ENCODE results near the gene PIBF1. TPM values are rescaled to one million over a fixed set of nuclear protein-coding genes. Genes with fewer than 3 reads are reported as not detected.
A peak's percentile ranks its signal among the peaks of the same experiment; 100 is the strongest.

The PIBF1 gene
- total RNA-seq, 1 donor from 2014 or later: 28.3 TPM

DNA sequence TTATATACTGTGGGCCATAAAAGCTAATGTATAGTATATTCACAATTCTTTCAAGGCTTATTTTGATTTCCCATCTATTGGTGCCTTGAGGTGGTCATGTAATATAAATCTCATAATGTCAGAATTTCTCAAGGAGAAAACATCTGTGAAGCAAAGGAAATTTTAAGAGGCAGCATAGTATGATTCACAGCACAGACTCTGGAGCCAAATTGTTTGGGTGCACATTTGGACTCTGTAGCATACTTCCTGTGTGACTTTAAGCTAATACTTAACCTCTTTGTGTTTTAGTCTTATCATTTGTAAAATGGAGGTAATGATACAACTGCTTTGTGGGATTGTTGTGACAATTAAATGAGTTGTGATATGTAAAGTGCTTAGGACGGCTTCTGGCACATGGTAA is 67.6 kb downstream of the PIBF1 start:
- H3K27me3 ChIP-seq (ENCODE audit: low read depth): no peaks in the 10 kb centered on the region
- H3K36me3 ChIP-seq: peaks cover 53% of the 10 kb centered on the region

DNA sequence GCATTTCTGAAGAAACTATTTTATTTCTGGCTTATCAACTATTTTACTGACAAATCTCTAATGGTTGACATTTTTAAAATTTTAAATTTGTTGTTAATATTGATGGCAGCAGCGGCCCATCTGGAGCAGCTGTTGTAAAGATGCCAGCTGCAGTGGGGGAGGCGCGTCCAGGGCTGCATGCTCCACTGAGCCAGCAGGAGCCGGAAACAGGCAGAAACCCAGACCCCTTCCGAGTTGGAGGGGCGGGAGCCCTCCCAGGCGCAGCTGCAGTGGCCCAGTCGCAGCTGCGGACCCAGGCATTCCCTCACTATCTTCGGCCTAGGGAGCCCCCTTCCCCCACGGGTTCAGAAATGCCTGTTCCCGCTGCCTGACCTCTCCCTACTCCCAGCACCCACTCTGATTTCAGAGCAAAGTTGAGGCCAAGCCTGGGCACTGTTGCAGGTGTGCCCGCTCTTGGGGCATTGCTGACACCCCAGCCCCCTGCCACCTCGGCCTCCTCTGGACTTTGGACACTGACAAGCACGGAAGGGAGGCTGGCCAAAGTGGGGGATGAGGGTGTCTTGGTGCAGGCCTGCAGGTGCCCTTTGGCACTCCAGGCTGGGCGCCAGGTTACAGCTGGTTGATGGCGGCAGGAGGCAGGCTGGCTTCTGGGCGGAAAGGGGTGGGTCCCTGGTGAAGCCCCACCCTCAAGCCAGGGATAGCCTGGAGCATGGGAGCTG is 69.2 kb downstream of the PIBF1 start:
- no peak overlapping the region for H3K27ac ChIP-seq
- no peak for DNase-seq
- H3K27me3 ChIP-seq (ENCODE audit: low read depth): no peaks in the 10 kb centered on the region
- H3K9me3 ChIP-seq: no peaks in the 10 kb centered on the region
- no peak overlapping the region for H3K4me3 ChIP-seq
- TF ChIP-seq, protein P1, sequence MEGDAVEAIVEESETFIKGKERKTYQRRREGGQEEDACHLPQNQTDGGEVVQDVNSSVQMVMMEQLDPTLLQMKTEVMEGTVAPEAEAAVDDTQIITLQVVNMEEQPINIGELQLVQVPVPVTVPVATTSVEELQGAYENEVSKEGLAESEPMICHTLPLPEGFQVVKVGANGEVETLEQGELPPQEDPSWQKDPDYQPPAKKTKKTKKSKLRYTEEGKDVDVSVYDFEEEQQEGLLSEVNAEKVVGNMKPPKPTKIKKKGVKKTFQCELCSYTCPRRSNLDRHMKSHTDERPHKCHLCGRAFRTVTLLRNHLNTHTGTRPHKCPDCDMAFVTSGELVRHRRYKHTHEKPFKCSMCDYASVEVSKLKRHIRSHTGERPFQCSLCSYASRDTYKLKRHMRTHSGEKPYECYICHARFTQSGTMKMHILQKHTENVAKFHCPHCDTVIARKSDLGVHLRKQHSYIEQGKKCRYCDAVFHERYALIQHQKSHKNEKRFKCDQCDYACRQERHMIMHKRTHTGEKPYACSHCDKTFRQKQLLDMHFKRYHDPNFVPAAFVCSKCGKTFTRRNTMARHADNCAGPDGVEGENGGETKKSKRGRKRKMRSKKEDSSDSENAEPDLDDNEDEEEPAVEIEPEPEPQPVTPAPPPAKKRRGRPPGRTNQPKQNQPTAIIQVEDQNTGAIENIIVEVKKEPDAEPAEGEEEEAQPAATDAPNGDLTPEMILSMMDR (IDR thresholded peaks at IDR 0.05): no peak
- peak in 1 of 2 donors; percentile 9 for ATAC-seq
- H3K4me1 ChIP-seq: no peaks in the 10 kb centered on the region
- intact Hi-C loops (cut with DNase I): no loop called here
- H3K36me3 ChIP-seq: peaks cover 53% of the 10 kb centered on the region

More for the DNA sequence above, 67.6 kb downstream of the PIBF1 start:
- no peak overlapping the region for H3K27ac ChIP-seq
- no peak for ATAC-seq
- no peak overlapping the region for H3K4me3 ChIP-seq
- H3K9me3 ChIP-seq: no peaks in the 10 kb centered on the region
- TF ChIP-seq, protein P1 (IDR thresholded peaks at IDR 0.05): no peak
- H3K4me1 ChIP-seq: no peaks in the 10 kb centered on the region
- intact Hi-C loops (cut with DNase I): no loop called here
- DNase-seq: no peak

DNA sequence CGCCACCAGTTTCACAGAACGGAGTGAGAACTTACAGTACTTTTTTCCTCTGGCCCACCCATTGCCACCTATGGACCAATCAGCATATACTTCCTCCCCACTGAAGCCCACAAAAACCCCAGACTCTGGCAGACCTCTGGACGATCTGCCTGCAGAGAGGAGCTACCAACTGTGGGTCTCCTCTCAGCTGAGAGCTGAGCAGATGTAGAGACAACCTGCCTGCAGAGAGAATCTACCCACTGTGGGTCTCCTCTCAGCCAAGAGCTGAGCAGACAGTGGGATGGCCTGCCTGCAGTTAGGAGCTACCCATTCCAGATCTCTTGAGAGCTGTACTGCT is 69.7 kb downstream of the PIBF1 start:
- no peaks in the 10 kb centered on the region for H3K9me3 ChIP-seq
- no peak overlapping the region for H3K27ac ChIP-seq
- peaks cover 53% of the 10 kb centered on the region for H3K36me3 ChIP-seq
- no peak overlapping the region for H3K4me3 ChIP-seq
- TF ChIP-seq, protein P1 (IDR thresholded peaks at IDR 0.05): no peak
- no peaks in the 10 kb centered on the region for H3K27me3 ChIP-seq (ENCODE audit: low read depth)
- DNase-seq: no peak
- intact Hi-C loops (cut with DNase I): no loop called here
- H3K4me1 ChIP-seq: no peaks in the 10 kb centered on the region
- no peak for ATAC-seq

- Histone ChIP-seq H3K4me1 (no peaks in the 10 kb centered on the region), H3K9me3 (no peaks in the 10 kb centered on the region), H3K27me3 (ENCODE audit: low read depth) (no peaks in the 10 kb centered on the region), H3K4me3 (no peak overlapping the region), H3K27ac (no peak overlapping the region), H3K36me3 (peaks cover 51% of the 10 kb centered on the region)
- intact Hi-C loops (cut with DNase I): no loop called here
- TF ChIP-seq, protein P1 (IDR thresholded peaks at IDR 0.05): no peak
- peak in 1 of 2 donors; percentile 11 for ATAC-seq
- no peak for DNase-seq
These were observed 70.3 kb downstream of the PIBF1 start for GRCh38 chr13:72852207-72852606.

DNA sequence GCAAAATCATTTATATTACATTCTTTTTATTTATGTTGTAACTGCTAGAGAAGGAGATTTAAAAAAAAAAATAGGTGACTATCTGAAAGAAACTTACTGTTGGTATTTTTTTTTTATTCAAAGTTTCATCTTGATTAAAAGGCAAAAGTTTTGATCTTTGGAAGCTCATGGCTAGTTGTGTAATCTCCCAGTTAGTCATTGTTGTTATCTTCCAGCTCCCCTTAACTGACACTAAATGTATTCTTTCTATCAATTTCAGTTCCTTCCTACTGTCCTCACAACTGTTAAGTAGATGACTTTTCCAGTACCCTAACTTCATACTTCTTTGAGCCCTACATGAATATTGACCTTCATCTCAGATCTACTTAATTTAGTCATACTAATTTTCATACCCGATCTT is 71.1 kb downstream of the PIBF1 start:
- no peak overlapping the region for H3K4me3 ChIP-seq
- TF ChIP-seq, protein P1 (IDR thresholded peaks at IDR 0.05): no peak
- no peaks in the 10 kb centered on the region for H3K27me3 ChIP-seq (ENCODE audit: low read depth)
- intact Hi-C loops (cut with DNase I): no loop called here
- no peaks in the 10 kb centered on the region for H3K9me3 ChIP-seq
- peaks cover 43% of the 10 kb centered on the region for H3K36me3 ChIP-seq
- H3K27ac ChIP-seq: no peak overlapping the region
- ATAC-seq (no peak), DNase-seq (no peak)
- no peaks in the 10 kb centered on the region for H3K4me1 ChIP-seq
